Keratinocyte (primary cell): ENCODE data around the gene AMBRA1. TPM values are rescaled to one million over a fixed set of nuclear protein-coding genes. Genes with fewer than 3 reads are reported as not detected.
A peak's percentile ranks its signal among the peaks of the same experiment; 100 is the strongest.

Experiments used
- DNase-seq: peaks from one replicate; pipeline ENCODE4 v3.0.0-alpha.2; 2011; ENCODE audit warnings: low read depth, missing footprints, low spot score
- FAIRE-seq: peaks from 2 replicates; lab custom pipeline; 2011; peaks lifted over from hg19 to GRCh38; lab: Jason Lieb, UNC
- H2AFZ ChIP-seq: 2 replicates; pipeline ENCODE4 v1.6.0; 2012; ENCODE audit warnings: low read length, control low read depth, inconsistent platforms; ENCODE audit not compliant: control insufficient read depth
- H3K27ac ChIP-seq: 2 replicates; pipeline ENCODE4 v1.5.1; 2011; ENCODE audit warnings: low read length; ENCODE audit not compliant: control insufficient read depth, insufficient read depth
- H3K27me3 ChIP-seq: 3 replicates; pipeline ENCODE4 v1.6.0; 2011; ENCODE audit warnings: low read length; ENCODE audit not compliant: control insufficient read depth, insufficient read depth; ENCODE audit errors: extremely low read depth
- H3K36me3 ChIP-seq, 2 experiments: 2 replicates in 1 of 2; 3 replicates in 1 of 2; pipeline ENCODE4 v1.5.1; 2011; ENCODE audit warnings: low read length in 2 of 2, mild to moderate bottlenecking in 1 of 2; ENCODE audit not compliant: control insufficient read depth in 2 of 2, insufficient read depth in 2 of 2; ENCODE audit errors: extremely low read depth in 1 of 2
- H3K4me1 ChIP-seq: 3 replicates; pipeline ENCODE4 v1.5.1; 2011; ENCODE audit warnings: low read length; ENCODE audit not compliant: control insufficient read depth, insufficient read depth; ENCODE audit errors: extremely low read depth
- H3K4me2 ChIP-seq: 3 replicates; pipeline ENCODE4 v1.6.0; 2011; ENCODE audit warnings: low read depth, low read length; ENCODE audit not compliant: control insufficient read depth, insufficient read depth; ENCODE audit errors: extremely low read depth
- H3K4me3 ChIP-seq, 3 experiments: fragments of 200-600 bp in 1 of 3; sonication (generic) in 1 of 3; 2 replicates in 2 of 3; 3 replicates in 1 of 3; pipeline ENCODE4 v1.5.1; 2011 to 2016; ENCODE audit warnings: low read length in 3 of 3, mild to moderate bottlenecking in 3 of 3, control low read depth in 2 of 3, inconsistent platforms in 1 of 3, low read depth in 1 of 3, mixed read lengths in 1 of 3, mixed run types in 1 of 3, moderate library complexity in 1 of 3; ENCODE audit not compliant: control insufficient read depth in 2 of 3, insufficient read depth in 2 of 3; ENCODE audit errors: extremely low read depth in 1 of 3
- H3K79me2 ChIP-seq: 2 replicates; pipeline ENCODE4 v1.6.0; 2012; ENCODE audit warnings: low read length; ENCODE audit not compliant: control insufficient read depth, insufficient read depth
- H3K9ac ChIP-seq: 3 replicates; pipeline ENCODE4 v1.6.0; 2011; ENCODE audit warnings: low read length; ENCODE audit not compliant: control insufficient read depth, insufficient read depth; ENCODE audit errors: extremely low read depth
- H3K9me1 ChIP-seq: 3 replicates; pipeline ENCODE4 v1.6.0; 2011; ENCODE audit warnings: low read length; ENCODE audit not compliant: control insufficient read depth, insufficient read depth; ENCODE audit errors: extremely low read depth
- H3K9me3 ChIP-seq: 2 replicates; pipeline ENCODE4 v1.5.1; 2012; ENCODE audit warnings: low read depth, low read length; ENCODE audit not compliant: control insufficient read depth
- H4K20me1 ChIP-seq: 3 replicates; pipeline ENCODE4 v1.6.0; 2011; ENCODE audit warnings: low read length; ENCODE audit not compliant: control insufficient read depth, insufficient read depth; ENCODE audit errors: extremely low read depth
- CTCF ChIP-seq, 3 experiments: IDR thresholded peaks in 1 of 3; conservative IDR thresholded peaks in 1 of 3; optimal IDR thresholded peaks in 1 of 3; 2 replicates in 2 of 3; 3 replicates in 1 of 3; pipeline versions ENCODE3 to v1.5.1; 2011; ENCODE audit warnings: low read length in 3 of 3, mild to moderate bottlenecking in 3 of 3, moderate library complexity in 2 of 3, control low read depth in 1 of 3, inconsistent platforms in 1 of 3; ENCODE audit not compliant: insufficient read depth in 2 of 3; ENCODE audit errors: extremely low read depth in 1 of 3
- EZH2 ChIP-seq: IDR thresholded peaks from one replicate; pipeline ENCODE4 v1.6.1; 2012; ENCODE audit warnings: inconsistent platforms, mild to moderate bottlenecking, low read length, moderate library complexity
- dilution Hi-C: fragments of 300-500 bp; cut with MboI; formaldehyde crosslinking; loops from one replicate; pipeline ENCODE4 v1.7.0; 2020; ENCODE audit warnings: low sequenced_read_pairs; ENCODE audit not compliant: extremely low pct_ligation_motif_present
- polyA minus RNA-seq, 3 experiments: library from RNA; depleted of rRNA, polyadenylated mRNA; stranded (reverse); fragments of >200 nt; gene quantifications; 1 replicate in 1 of 3; 2 replicates in 1 of 3; 3 replicates in 1 of 3; pipeline ENCODE4 v1.2.3, GENCODE V29; 2011
- polyA plus RNA-seq, 5 experiments: library from polyadenylated mRNA; depleted of rRNA in 3 of 5; stranded (reverse) in 3 of 5; stranded (forward) in 1 of 5; unstranded in 1 of 5; fragments of >200 nt; gene quantifications; 1 replicate in 1 of 5; 2 replicates in 3 of 5; 3 replicates in 1 of 5; pipeline versions ENCODE4 v1.2.1 to v1.2.3, GENCODE V29; 2011 to 2012; ENCODE audit warnings: missing spikeins in 2 of 5, low read depth in 1 of 5, low replicate concordance in 1 of 5

Gene AMBRA1
- polyA plus RNA-seq (8.6 to 15.2 TPM (median 10.5 TPM) in 3 replicates), polyA minus RNA-seq (26.2 to 42.9 TPM (median 34.1 TPM) in 3 replicates)
- 6.6 TPM for polyA plus RNA-seq (2011; ENCODE audit: low read depth)
- 7.8 and 9.3 TPM in 2 replicates for polyA plus RNA-seq (2011; cell fraction: cytosol; rRNA removed)
- polyA plus RNA-seq (2011; cell fraction: nucleus; rRNA removed) = 23.8 and 31.0 TPM in 2 replicates
- 9.9 and 15.1 TPM in 2 replicates for polyA plus RNA-seq (2012; ENCODE audit: low replicate concordance)
- 16.5 TPM for polyA minus RNA-seq (2011; cell fraction: cytosol; rRNA and poly(A)+ RNA removed)
- polyA minus RNA-seq (2011; cell fraction: nucleus; rRNA and poly(A)+ RNA removed) = 38.9 and 58.6 TPM in 2 replicates

- FAIRE-seq (no peak), DNase-seq (peak; percentile 55)
- Histone ChIP-seq H3K27me3 (no peaks in the 10 kb centered on the region), H3K9ac (peak within 1 kb of the TSS; percentile 90), H3K4me1 (peaks cover 12% of the 10 kb centered on the region), H4K20me1 (no peaks in the 10 kb centered on the region), H3K9me3 (no peaks in the 10 kb centered on the region), H3K36me3 (no peaks in the 10 kb centered on the region), H3K4me2 (peak within 1 kb of the TSS; percentile 90), H3K79me2 (peaks cover 51% of the 10 kb centered on the region), H3K9me1 (no peaks in the 10 kb centered on the region), H3K4me3 (peak within 1 kb of the TSS; percentile 74 to 96 (median 94)), H2AFZ (peak within 1 kb of the TSS; percentile 78), H3K27ac (peak within 1 kb of the TSS; percentile 76)
- dilution Hi-C loops = no loop called here
- TF ChIP-seq CTCF (optimal IDR thresholded peaks at IDR 0.05 in 1 of 3, IDR thresholded peaks at IDR 0.05 in 1 of 3, conservative IDR thresholded peaks at IDR 0.05 in 1 of 3; ENCODE audit: extremely low read depth in 1 of 3, insufficient read depth in 2 of 3, low read length in 3 of 3) (no peak), EZH2 (no peak)
Measured at GRCh38 chr11:46593550-46594373, at the start of gene AMBRA1. Gene AMBRA1, minus strand, starts transcription at chr11:46594023. Its CDS starts 45,643 bp downstream, at chr11:46548380.

- Histone ChIP-seq H3K4me2 (no peak overlapping the region), H3K9ac (no peak overlapping the region), H3K4me1 (no peaks in the 10 kb centered on the region), H3K79me2 (no peaks in the 10 kb centered on the region), H3K9me1 (no peaks in the 10 kb centered on the region), H3K27ac (no peak overlapping the region), H3K9me3 (no peaks in the 10 kb centered on the region), H3K36me3 (peaks cover 4 to 6% of the 10 kb centered on the region in 2 experiments), H2AFZ (no peak overlapping the region), H4K20me1 (no peaks in the 10 kb centered on the region), H3K4me3 (no peak overlapping the region), H3K27me3 (no peaks in the 10 kb centered on the region)
- no peak for DNase-seq
- TF ChIP-seq CTCF (optimal IDR thresholded peaks at IDR 0.05 in 1 of 3, IDR thresholded peaks at IDR 0.05 in 1 of 3, conservative IDR thresholded peaks at IDR 0.05 in 1 of 3; ENCODE audit: extremely low read depth in 1 of 3, insufficient read depth in 2 of 3, low read length in 3 of 3) (no peak), EZH2 (no peak)
- dilution Hi-C loops = no loop called here
- FAIRE-seq = no peak
Measured at GRCh38 chr11:46643531-46643930, 49.7 kb upstream of the AMBRA1 start.
